Caki2 (cell line): Measurements from ENCODE around the gene ETV4. TPM values are rescaled to one million over a fixed set of nuclear protein-coding genes. Genes with fewer than 3 reads are reported as not detected.
"Not testable (repeated sequence)": the region's sequence is repeated elsewhere in the genome, so short reads cannot be mapped to it uniquely, and the experiment has no call there.

Experiments
- DNase-seq: peaks from one replicate; pipeline ENCODE4 v3.0.0-alpha.2; 2015; ENCODE audit warnings: low read depth
- in situ Hi-C: cut with HindIII; loops from 2 replicates; pipeline ENCODE4 v1.10.0; 2016; ENCODE audit warnings: low sequenced_read_pairs, low pct_unique_long_range_greater_than_20kb, mixed read lengths
- total RNA-seq: library from RNA; depleted of rRNA; stranded (reverse); fragments of >200 nt; shearing (Covaris generic); gene quantifications from 2 replicates; pipeline ENCODE4 v1.2.3, GENCODE V29; 2014; ENCODE audit warnings: low replicate concordance

The ETV4 gene
- total RNA-seq, 1 experiment from 2014 or later, result 36.0 TPM

- no peak for DNase-seq
- in situ Hi-C loops, result no loop called here
Measured at GRCh38 chr17:43528988-43529814, 16.9 kb downstream of the ETV4 start.

- no peak for DNase-seq
- in situ Hi-C loops, result no loop called here
Measured at GRCh38 chr17:43528319-43528987, 17.7 kb downstream of the ETV4 start.

DNA sequence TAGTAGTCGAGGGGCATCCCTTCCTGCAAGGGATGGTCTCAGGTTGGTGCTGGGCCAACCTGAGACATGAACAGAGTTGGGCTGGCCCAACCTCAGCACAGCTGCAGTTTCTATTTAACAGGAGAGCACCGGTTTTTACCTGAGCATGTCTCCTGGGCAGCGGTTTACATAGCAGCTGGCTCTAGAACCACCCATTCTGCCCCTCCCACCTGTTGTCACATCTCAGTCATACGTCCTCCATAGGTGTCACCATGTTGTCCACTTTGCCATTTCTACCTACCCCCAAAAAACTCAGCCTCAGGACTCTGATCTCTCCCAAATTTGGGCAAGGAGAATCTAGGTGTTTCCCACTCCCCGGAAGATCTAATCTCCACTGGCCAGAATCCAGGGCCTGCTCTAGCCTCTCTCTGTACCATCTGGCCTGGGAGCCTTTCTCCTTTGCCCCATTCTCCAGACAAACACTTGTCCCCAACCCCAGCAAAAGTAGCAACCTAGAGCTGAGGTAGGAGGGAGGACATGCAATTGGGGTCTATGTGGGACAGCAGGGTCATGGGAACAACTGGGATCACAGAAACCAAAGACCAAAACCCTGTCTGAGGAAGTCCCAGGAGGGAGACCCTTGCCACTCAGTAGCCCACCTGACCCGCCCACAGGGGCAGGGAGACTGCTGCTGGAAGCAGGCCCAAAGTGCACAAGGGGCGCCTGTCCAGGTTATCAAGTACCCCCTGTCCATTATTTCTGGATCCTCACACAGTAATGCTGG, 19.1 kb downstream of the ETV4 start:
- in situ Hi-C loops, result no loop called here
- DNase-seq, result no peak

DNA sequence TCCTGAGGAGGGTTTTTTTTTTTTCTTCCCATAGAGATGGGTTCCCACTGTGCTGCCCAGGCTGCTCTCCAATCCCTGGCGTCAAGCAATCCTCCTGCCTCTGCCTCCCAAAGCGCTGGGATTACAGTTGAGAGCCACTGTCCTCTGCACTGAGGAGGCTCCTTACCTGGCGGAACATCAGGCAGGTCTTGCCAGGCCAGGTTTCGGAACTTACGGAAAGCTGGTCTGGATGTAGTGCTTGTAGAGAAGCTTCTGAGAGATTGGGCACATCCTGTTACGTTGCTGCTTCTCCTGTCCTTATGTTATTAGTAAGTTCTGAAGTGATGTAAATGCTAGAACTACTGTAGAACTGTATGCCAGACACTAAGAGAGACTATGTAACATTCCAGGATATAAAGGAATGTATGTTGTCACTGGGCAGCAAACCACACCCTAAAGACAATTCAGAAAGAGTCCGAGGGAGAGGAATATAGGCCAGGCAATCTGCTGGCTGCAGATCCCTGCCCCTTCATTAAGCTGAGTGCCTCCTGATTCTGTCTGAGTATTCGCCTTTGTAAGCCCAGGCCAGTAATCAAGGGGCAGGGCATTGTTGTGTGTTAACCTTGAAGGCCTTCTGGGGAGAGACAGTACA, 21.1 kb downstream of the ETV4 start:
- DNase-seq, result no peak
- in situ Hi-C loops, result no loop called here

GRCh38 chr17:43521389-43521788, 24.8 kb downstream of the ETV4 start:
- in situ Hi-C loops, result no loop called here

DNA sequence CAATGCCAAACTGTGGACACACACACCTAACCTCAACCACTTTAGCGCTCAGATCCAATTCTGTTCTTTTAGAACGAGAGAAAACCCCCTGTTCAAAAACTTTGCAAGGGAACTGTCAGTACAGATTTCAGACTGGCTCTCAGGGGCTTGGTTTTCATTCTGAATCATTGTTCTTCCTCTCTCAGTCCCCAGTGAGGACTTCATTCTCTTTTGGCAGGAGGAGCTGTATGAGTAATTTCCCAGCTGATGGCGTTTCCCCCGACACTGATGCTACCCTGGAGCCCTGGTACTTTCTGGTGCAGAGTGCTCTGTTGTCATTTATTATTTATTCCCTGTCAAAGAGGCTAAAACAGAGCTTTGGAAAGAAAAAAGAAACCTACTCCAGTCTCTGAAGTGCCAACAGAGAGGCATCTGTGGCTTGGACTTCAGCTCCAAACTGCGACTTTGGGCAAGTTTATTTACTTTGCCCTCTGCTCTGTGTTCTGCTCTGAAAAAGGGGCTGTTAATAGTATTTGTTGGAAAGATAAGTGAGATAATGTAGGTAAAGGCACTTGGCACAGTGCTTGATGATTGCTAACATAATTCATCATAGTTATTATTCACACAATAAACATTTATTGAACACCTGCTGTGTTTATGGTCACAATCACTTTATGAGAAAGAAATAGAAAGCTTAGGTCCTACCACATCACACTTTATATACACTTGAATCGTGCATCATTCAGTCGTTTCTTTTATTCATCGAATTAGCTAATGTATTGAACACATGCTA, 28.3 kb downstream of the ETV4 start:
- no peak for DNase-seq
- in situ Hi-C loops, result no loop called here

More at GRCh38 chr17:43521389-43521788, 24.8 kb downstream of the ETV4 start:
- DNase-seq, result no peak

GRCh38 chr17:43517161-43517560, 29.0 kb downstream of the ETV4 start:
- in situ Hi-C loops, result no loop called here

GRCh38 chr17:43515656-43516055, 30.5 kb downstream of the ETV4 start:
- in situ Hi-C loops, result no loop called here
- no peak for DNase-seq

More at GRCh38 chr17:43517161-43517560, 29.0 kb downstream of the ETV4 start:
- DNase-seq, result no peak

GRCh38 chr17:43511199-43511598, 34.9 kb downstream of the ETV4 start:
- DNase-seq, in situ Hi-C loops: not testable (repeated sequence)

DNA sequence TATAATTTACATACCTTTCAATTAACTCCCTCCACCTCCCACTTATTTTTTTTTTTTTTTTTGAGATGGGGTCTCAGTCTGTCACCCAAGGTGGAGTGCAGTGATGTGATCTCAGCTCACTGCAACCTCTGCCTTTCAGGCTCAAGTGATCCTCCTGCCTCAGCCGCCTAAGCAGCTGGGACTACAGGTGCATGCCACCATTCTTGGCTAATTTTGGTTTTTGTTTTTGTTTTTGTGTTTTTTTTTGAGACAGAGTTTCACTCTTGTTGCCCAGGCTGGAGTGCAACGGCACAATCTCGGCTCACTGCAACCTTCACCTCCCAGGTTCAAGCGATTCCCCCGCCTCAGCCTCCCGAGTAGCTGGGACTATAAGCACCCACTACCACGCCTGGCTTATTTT, 36.7 kb downstream of the ETV4 start:
- DNase-seq, in situ Hi-C loops: not testable (repeated sequence)

DNA sequence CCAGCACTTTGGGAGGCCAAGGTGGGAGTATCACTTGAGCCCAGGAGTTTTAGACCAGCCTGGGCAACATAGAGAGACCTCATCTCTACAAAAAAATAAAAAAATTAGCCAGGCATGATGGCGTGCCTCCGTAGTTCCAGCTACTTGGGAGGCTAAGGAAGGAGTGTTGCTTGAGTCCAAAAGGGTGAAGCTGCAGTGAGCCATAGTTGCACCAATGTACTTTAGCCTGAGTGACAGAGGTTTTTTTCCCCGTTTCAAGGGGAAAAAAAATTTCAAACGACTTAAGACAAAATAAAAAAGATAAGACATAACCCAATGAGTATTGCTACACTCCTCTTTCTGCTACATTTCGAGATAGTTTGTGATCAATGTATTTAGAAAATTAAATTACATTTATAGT, 55.5 kb downstream of the ETV4 start:
- DNase-seq, result no peak
- in situ Hi-C loops, result no loop called here

DNA sequence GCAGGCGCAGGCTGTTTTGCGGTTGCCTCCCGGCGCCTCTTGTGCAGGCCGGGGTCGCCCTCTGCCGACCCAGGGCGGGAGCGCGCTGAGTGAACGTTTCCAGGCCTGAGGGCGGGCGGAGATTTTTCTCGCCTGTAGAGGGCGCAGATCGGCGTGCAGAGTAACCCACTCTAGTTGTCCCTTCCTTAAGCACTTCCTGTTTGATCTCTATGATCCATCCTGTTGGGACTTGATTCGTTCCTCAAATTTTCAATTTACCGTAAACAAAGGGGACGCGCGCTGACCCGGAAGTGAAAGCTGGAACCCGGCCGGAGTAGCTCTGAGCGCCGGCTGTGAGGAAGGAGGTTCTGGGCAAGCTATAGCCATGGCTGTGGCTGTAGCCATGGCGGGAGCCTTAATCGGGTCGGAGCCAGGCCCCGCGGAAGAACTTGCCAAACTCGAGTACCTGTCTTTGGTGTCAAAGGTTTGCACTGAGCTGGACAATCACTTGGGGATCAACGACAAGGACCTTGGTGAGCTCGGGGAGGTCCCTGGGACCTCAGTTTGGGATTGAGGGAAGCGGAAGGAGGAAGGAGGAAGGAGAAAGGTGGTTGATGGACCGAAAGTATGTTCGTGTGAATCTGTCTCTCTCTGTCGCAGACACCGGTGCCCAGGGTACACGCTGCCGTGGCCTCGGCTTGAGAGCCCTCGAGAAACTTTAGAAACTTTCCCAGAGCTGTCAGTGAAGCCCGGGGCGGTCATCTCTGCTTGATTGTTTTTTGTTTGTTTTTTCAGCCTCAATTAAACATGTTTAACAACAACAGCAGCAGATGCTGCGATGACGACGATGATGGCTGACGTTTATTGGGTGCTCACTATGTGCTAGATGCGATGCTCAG, 62.2 kb downstream of the ETV4 start, which contains the start of gene DHX8:
Gene DHX8, plus strand, starts transcription at position 302 of the 878 bp plus-strand sequence. Its CDS starts 63 bp downstream, at position 365.
- in situ Hi-C loops, result no loop called here
- DNase-seq, result peak; percentile 99

DNA sequence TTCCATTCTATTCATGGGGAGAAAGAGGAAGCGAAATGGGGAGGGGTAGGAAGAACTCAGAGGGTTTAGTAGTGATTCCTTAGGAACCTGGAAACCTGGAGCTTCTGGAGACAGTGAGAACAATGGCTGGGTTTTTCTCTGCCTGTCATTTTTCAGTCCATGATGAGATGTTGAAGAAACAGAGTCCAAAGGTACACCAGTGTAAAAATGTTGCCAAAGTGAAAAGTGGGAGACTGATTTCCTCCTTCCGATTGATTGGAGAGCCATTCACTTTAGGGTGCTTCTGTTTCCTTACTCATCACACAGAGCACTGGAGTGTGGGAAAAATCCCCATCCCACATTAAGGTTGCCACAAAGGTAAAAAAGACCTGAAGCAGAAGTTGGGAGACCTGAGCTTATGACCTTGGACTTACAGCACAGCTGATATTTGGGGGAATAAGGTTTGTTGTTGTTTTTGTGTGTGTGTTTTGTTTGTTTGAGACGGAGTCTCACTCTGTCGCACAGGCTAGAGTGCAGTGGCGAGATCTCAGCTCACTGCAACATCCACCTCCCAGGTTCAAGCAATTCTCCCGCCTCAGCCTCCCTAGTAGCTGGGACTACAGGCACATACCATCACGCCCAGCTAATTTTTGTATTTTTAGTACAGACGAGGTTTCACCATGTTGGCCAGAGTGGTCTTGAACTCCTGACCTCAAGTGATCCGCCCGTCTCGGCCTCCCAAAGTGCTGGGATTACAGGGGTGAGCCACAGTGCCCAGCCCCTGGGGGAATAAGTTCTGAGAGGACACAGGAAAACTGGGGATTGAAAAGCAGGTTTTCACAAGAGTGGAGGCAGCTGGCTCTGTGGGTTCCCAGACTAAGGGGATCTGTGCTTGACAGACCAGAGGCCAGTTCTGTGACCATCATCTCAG, 63.8 kb downstream of the ETV4 start:
- no peak for DNase-seq
- in situ Hi-C loops, result no loop called here

DNA sequence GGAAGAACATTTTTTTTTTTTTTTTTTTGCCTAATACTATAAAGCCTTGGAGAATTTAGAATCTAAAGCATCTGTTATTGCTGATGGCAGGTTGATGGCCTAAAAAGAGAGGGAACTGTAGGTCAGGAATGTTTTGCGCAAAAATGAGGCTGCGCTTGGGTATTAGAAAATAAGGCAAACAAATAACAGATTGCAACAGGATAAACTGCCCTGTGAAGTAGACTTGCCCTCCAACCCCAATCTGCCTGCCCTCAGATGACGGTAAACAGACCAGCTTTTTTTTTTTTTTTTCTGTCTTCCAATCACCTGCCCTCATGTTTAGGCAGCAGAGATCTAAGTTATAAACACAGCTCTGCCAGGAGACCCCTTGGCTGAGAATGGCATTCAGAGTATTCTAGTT, 66.2 kb downstream of the ETV4 start:
- in situ Hi-C loops, result no loop called here
- DNase-seq, result no peak
